Body of pancreas (tissue), 4 donors: Measurements from ENCODE around the gene SF3B4.

ENCODE experiments used
- POLR2A ChIP-seq, 3 donors: fragments of 450-650 bp; IDR thresholded peaks; one replicate each; pipeline ENCODE4 v1.6.1; 2016; ENCODE audit warnings: antibody characterized with exemption in 3 of 3, mild to moderate bottlenecking in 2 of 3
- TF ChIP-seq, protein P1 (sequence below), 7 experiments: fragments of 450-650 bp in 4 of 7; fragments of 200-600 bp in 3 of 7; sonication (generic) in 3 of 7; IDR thresholded peaks; one replicate each; pipeline ENCODE4 v1.5.1; 2016 to 2019; ENCODE audit warnings: antibody characterized with exemption in 7 of 7

DNA sequence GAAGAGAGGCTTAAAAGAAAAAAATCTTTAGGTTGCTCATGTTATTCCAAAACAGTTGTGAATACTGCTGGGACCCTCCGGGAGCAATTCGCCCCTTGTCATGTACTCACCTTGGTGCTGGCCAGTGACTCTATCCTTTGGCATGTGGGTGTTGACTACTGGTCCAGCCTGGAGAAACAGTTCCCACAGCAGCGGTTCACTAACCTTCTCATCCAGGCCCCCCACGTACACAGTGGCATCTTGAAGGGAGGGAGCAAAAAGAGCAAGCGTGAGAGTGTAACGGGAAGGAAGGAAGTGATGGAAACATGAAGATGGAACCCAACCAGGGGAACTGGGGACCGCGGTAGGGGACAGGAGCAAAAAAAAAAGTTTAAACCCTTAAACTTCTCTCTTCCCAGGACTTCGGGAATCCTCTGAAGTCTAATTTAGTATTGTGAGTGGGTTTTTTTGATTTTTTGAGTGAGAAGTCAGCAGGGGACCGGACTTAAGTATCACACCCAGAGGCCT, 494 bp downstream of the SF3B4 start:
- TF ChIP-seq POLR2A (IDR thresholded peaks at IDR 0.05): no peak
- TF ChIP-seq, protein P1, sequence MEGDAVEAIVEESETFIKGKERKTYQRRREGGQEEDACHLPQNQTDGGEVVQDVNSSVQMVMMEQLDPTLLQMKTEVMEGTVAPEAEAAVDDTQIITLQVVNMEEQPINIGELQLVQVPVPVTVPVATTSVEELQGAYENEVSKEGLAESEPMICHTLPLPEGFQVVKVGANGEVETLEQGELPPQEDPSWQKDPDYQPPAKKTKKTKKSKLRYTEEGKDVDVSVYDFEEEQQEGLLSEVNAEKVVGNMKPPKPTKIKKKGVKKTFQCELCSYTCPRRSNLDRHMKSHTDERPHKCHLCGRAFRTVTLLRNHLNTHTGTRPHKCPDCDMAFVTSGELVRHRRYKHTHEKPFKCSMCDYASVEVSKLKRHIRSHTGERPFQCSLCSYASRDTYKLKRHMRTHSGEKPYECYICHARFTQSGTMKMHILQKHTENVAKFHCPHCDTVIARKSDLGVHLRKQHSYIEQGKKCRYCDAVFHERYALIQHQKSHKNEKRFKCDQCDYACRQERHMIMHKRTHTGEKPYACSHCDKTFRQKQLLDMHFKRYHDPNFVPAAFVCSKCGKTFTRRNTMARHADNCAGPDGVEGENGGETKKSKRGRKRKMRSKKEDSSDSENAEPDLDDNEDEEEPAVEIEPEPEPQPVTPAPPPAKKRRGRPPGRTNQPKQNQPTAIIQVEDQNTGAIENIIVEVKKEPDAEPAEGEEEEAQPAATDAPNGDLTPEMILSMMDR (IDR thresholded peaks at IDR 0.05): peak in 1 of 7 experiments; percentile 6
